ENCODE measurements around the gene TGFBR3. TPM values are rescaled to one million over a fixed set of nuclear protein-coding genes. Genes with fewer than 3 reads are reported as not detected.

The TGFBR3 gene
- polyA plus RNA-seq, 1 donor (not counting 4 experiments of a cell fraction or from before 2014, with no cell fraction given), result 1.2 TPM

DNA sequence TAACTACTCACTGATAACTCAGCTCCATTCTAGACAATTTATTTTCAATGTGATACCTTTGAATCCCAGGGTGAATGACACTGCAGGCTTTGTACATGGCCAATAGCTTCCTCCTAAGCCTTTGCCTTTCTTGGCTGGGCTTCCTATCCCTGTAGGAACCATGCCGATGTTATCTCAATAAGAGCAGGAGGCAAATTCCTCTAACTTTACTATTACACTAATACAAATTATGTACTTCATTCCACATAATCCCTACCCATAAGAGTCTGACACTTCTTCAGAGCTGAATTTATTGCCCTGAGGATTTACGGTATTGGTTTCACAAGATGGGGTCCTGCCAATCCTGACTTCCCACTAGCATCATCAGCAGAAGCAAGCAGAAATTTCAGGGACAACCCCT lies 14.0 kb downstream of the TGFBR3 start:
- no peaks in the 10 kb centered on the region for H3K36me3 ChIP-seq (ENCODE audit: control insufficient read depth in 2 of 2, extremely low read depth in 1 of 2, insufficient read depth in 2 of 2, low read length in 2 of 2)
- H3K27ac ChIP-seq (ENCODE audit: control insufficient read depth, insufficient read depth, low read length), result no peak overlapping the region
- no peaks in the 10 kb centered on the region for H3K9me3 ChIP-seq (ENCODE audit: control insufficient read depth, low read depth, low read length)
- no peak overlapping the region for H3K9ac ChIP-seq (ENCODE audit: control insufficient read depth, extremely low read depth, insufficient read depth, low read length)
- H3K4me2 ChIP-seq (ENCODE audit: control insufficient read depth, extremely low read depth, insufficient read depth, low read depth, low read length), result peak overlapping the region; percentile 67
- no peak overlapping the region for H2AFZ ChIP-seq (ENCODE audit: control insufficient read depth, low read length)
- TF ChIP-seq EZH2 (IDR thresholded peaks at IDR 0.05; ENCODE audit: low read length), result no peak
- TF ChIP-seq, protein P1, sequence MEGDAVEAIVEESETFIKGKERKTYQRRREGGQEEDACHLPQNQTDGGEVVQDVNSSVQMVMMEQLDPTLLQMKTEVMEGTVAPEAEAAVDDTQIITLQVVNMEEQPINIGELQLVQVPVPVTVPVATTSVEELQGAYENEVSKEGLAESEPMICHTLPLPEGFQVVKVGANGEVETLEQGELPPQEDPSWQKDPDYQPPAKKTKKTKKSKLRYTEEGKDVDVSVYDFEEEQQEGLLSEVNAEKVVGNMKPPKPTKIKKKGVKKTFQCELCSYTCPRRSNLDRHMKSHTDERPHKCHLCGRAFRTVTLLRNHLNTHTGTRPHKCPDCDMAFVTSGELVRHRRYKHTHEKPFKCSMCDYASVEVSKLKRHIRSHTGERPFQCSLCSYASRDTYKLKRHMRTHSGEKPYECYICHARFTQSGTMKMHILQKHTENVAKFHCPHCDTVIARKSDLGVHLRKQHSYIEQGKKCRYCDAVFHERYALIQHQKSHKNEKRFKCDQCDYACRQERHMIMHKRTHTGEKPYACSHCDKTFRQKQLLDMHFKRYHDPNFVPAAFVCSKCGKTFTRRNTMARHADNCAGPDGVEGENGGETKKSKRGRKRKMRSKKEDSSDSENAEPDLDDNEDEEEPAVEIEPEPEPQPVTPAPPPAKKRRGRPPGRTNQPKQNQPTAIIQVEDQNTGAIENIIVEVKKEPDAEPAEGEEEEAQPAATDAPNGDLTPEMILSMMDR (optimal IDR thresholded peaks at IDR 0.05 in 1 of 3, IDR thresholded peaks at IDR 0.05 in 1 of 3, conservative IDR thresholded peaks at IDR 0.05 in 1 of 3; ENCODE audit: extremely low read depth in 1 of 3, insufficient read depth in 2 of 3, low read length in 3 of 3), result no peak
- dilution Hi-C loops (cut with MboI; ENCODE audit: extremely low pct_ligation_motif_present, low sequenced_read_pairs), result no loop called here
- H4K20me1 ChIP-seq (ENCODE audit: control insufficient read depth, extremely low read depth, insufficient read depth, low read length), result no peaks in the 10 kb centered on the region
- DNase-seq (ENCODE audit: low read depth, low spot score) (no peak), FAIRE-seq (no peak)
- H3K4me1 ChIP-seq (ENCODE audit: control insufficient read depth, extremely low read depth, insufficient read depth, low read length), result peaks cover 17% of the 10 kb centered on the region
- H3K27me3 ChIP-seq (ENCODE audit: control insufficient read depth, extremely low read depth, insufficient read depth, low read length), result peaks cover 17% of the 10 kb centered on the region
- no peaks in the 10 kb centered on the region for H3K79me2 ChIP-seq (ENCODE audit: control insufficient read depth, insufficient read depth, low read length)
- H3K9me1 ChIP-seq (ENCODE audit: control insufficient read depth, extremely low read depth, insufficient read depth, low read length), result no peaks in the 10 kb centered on the region
- H3K4me3 ChIP-seq (ENCODE audit: control insufficient read depth in 2 of 3, extremely low read depth in 1 of 3, insufficient read depth in 2 of 3, low read depth in 1 of 3, low read length in 3 of 3), result no peak overlapping the region

DNA sequence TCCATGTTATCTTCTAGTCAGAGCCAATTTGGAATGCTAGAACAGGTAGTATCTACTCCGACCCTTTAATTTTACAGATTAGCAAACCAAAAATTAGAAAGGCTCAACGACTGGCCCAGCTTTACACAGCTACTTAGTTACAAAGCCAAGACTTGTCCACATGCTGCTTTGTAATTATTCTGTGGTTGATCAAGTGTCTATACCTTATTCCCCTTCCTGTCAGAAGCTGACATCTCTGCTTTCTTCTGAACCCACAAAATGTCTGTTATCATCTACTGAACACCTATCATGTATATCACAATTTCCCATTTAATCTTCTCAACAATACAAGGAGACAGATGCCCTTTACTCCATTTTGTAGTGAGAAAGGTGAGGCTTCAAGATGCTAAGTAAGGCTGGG lies 15.6 kb downstream of the TGFBR3 start:
- dilution Hi-C loops (cut with MboI; ENCODE audit: extremely low pct_ligation_motif_present, low sequenced_read_pairs), result no loop called here
- Histone ChIP-seq H3K4me2 (ENCODE audit: control insufficient read depth, extremely low read depth, insufficient read depth, low read depth, low read length) (no peak overlapping the region), H2AFZ (ENCODE audit: control insufficient read depth, low read length) (no peak overlapping the region), H3K9ac (ENCODE audit: control insufficient read depth, extremely low read depth, insufficient read depth, low read length) (no peak overlapping the region), H3K36me3 (ENCODE audit: control insufficient read depth in 2 of 2, extremely low read depth in 1 of 2, insufficient read depth in 2 of 2, low read length in 2 of 2) (no peaks in the 10 kb centered on the region), H3K79me2 (ENCODE audit: control insufficient read depth, insufficient read depth, low read length) (no peaks in the 10 kb centered on the region), H3K4me3 (ENCODE audit: control insufficient read depth in 2 of 3, extremely low read depth in 1 of 3, insufficient read depth in 2 of 3, low read depth in 1 of 3, low read length in 3 of 3) (no peak overlapping the region), H3K4me1 (ENCODE audit: control insufficient read depth, extremely low read depth, insufficient read depth, low read length) (peaks cover 24% of the 10 kb centered on the region), H3K27me3 (ENCODE audit: control insufficient read depth, extremely low read depth, insufficient read depth, low read length) (peaks cover 6% of the 10 kb centered on the region), H3K9me3 (ENCODE audit: control insufficient read depth, low read depth, low read length) (no peaks in the 10 kb centered on the region), H4K20me1 (ENCODE audit: control insufficient read depth, extremely low read depth, insufficient read depth, low read length) (no peaks in the 10 kb centered on the region), H3K9me1 (ENCODE audit: control insufficient read depth, extremely low read depth, insufficient read depth, low read length) (no peaks in the 10 kb centered on the region), H3K27ac (ENCODE audit: control insufficient read depth, insufficient read depth, low read length) (no peak overlapping the region)
- TF ChIP-seq, protein P1 (optimal IDR thresholded peaks at IDR 0.05 in 1 of 3, IDR thresholded peaks at IDR 0.05 in 1 of 3, conservative IDR thresholded peaks at IDR 0.05 in 1 of 3; ENCODE audit: extremely low read depth in 1 of 3, insufficient read depth in 2 of 3, low read length in 3 of 3), result no peak
- TF ChIP-seq EZH2 (IDR thresholded peaks at IDR 0.05; ENCODE audit: low read length), result no peak
- DNase-seq (ENCODE audit: low read depth, low spot score) (no peak), FAIRE-seq (peak; percentile 67)

Measured in keratinocyte (primary cell).